Naive thymus-derived CD8-positive, alpha-beta T cell (primary cell): ENCODE data around the gene TDG. TPM values are rescaled to one million over a fixed set of nuclear protein-coding genes. Genes with fewer than 3 reads are reported as not detected.
"Not testable (repeated sequence)": the region's sequence is repeated elsewhere in the genome, so short reads cannot be mapped to it uniquely, and the experiment has no call there.

Experiments used
- ATAC-seq, 2 donors: fragments of 150-1000 bp; cut with Tn5 transposase in 1 of 2; sonication (Bioruptor Pico), chemical (Tn5 transposase) in 1 of 2; 1 replicate in 1 of 2; 2 replicates in 1 of 2; pipeline ENCODE4 v1.10.0; 2021; ENCODE audit warnings: mild to moderate bottlenecking in 2 of 2, moderate library complexity in 2 of 2
- POLR2A ChIA-PET: fragments of 350-600 bp; sonication (Branson Sonifier 250); formaldehyde crosslinking; loops from one replicate; lab custom pipeline; 2021; ENCODE audit warnings: antibody characterized with exemption; lab: Charles Lee
- DNase-seq, 10 donors: peaks; one replicate each; pipeline versions ENCODE4 v3.0.0 to v3.0.0-alpha.2; 2020 to 2022
- H3K27ac Mint-ChIP-seq, 10 donors: one replicate each; pipeline ENCODE4 v1.8.0; 2020 to 2022; ENCODE audit warnings: mild to moderate bottlenecking in 10 of 10, mixed read lengths in 10 of 10, moderate library complexity in 4 of 10, inconsistent platforms in 1 of 10
- H3K27me3 Mint-ChIP-seq, 5 donors: one replicate each; pipeline ENCODE4 v1.8.0; 2021 to 2022; ENCODE audit warnings: mixed read lengths in 5 of 5
- H3K36me3 Mint-ChIP-seq, 3 donors: one replicate each; pipeline ENCODE4 v1.8.0; 2020 to 2022; ENCODE audit warnings: mixed read lengths in 3 of 3, mild to moderate bottlenecking in 2 of 3, inconsistent platforms in 1 of 3
- H3K4me1 Mint-ChIP-seq, 4 donors: one replicate each; pipeline ENCODE4 v1.8.0; 2021 to 2022; ENCODE audit warnings: mixed read lengths in 4 of 4
- H3K4me3 Mint-ChIP-seq, 10 donors: one replicate each; pipeline ENCODE4 v1.8.0; 2020 to 2022; ENCODE audit warnings: mild to moderate bottlenecking in 10 of 10, mixed read lengths in 10 of 10, moderate library complexity in 6 of 10, inconsistent platforms in 1 of 10
- H3K9me3 Mint-ChIP-seq, 9 donors: one replicate each; pipeline ENCODE4 v1.8.0; 2020 to 2022; ENCODE audit warnings: mixed read lengths in 9 of 9, mild to moderate bottlenecking in 3 of 9, inconsistent platforms in 1 of 9, moderate library complexity in 1 of 9
- polyA plus RNA-seq, 3 donors: library from polyadenylated mRNA; unstranded; fragments of 300-500 nt; fragmentation: Illumina TruSeq; gene quantifications; one replicate each; pipeline ENCODE4 v1.2.3, GENCODE V29; 2021
- total RNA-seq, 8 experiments: library from RNA in 2 of 8; stranded (reverse) in 2 of 8; gene quantifications; one replicate each; pipeline ENCODE4 v1.2.3 and lab custom pipeline; 2021 to 2026

TDG gene
- total and polyA plus RNA-seq, 5 experiments from 2014 or later = 19.0 to 38.5 (median 21.4) TPM

GRCh38 chr12:104026841-104027599 lies 61.3 kb downstream of the TDG start:
- DNase-seq (no peak), ATAC-seq (no peak)
- Mint-ChIP-seq H3K9me3 (peaks cover 0 to 11% (median 0%) of the 10 kb centered on the region in 9 donors), H3K4me3 (no peak overlapping the region), H3K27ac (no peak overlapping the region), H3K36me3 (peaks cover 0 to 4% (median 0%) of the 10 kb centered on the region in 3 donors), H3K4me1 (no peaks in the 10 kb centered on the region), H3K27me3 (peaks cover 7 to 13% (median 8%) of the 10 kb centered on the region in 5 donors)
- POLR2A ChIA-PET = interaction anchor here (0.6 kb wide), 1 partner anchor 37 kb away, joined by 3 read pairs; no protein-coding TSS in a partner anchor

GRCh38 chr12:104030596-104030995 lies 64.9 kb downstream of the TDG start:
- H3K36me3 Mint-ChIP-seq, POLR2A ChIA-PET, H3K9me3 Mint-ChIP-seq, H3K4me3 Mint-ChIP-seq, H3K4me1 Mint-ChIP-seq, DNase-seq, H3K27ac Mint-ChIP-seq: not testable (repeated sequence)
- peak; percentile 54 to 64 for ATAC-seq
- H3K27me3 Mint-ChIP-seq = peaks cover 0 to 14% (median 10%) of the 10 kb centered on the region in 5 donors

- DNase-seq, H3K4me1 Mint-ChIP-seq: not testable (repeated sequence)
Measured at GRCh38 chr12:104036143-104036542, 70.5 kb downstream of the TDG start.

More at GRCh38 chr12:104036143-104036542, 70.5 kb downstream of the TDG start:
- ATAC-seq, POLR2A ChIA-PET, H3K27ac Mint-ChIP-seq, H3K9me3 Mint-ChIP-seq, H3K36me3 Mint-ChIP-seq, H3K27me3 Mint-ChIP-seq, H3K4me3 Mint-ChIP-seq: not testable (repeated sequence)

Other genes starting within 250 kb of the TDG start
- 1 to 10 TPM; 5.7 to 6.0 TPM for gene NT5DC3, start 124.6 kb upstream of the TDG start, total RNA-seq
- gene NT5DC3, start 124.6 kb upstream of the TDG start, polyA plus RNA-seq = under 1 TPM; 0.33 to 0.89 (median 0.89) TPM
- 100 to 1,000 TPM; 279 to 297 TPM for gene HSP90B1, start 35.5 kb upstream of the TDG start, total RNA-seq
- 100 to 1,000 TPM; 174 to 223 (median 206) TPM for gene HSP90B1, start 35.5 kb upstream of the TDG start, polyA plus RNA-seq
- not detected for gene GLT8D2, start 84.3 kb downstream of the TDG start, total RNA-seq
- not detected for gene GLT8D2, start 84.3 kb downstream of the TDG start, polyA plus RNA-seq
- 10 to 100 TPM; 14.9 to 17.1 TPM for gene HCFC2, start 98.7 kb downstream of the TDG start, total RNA-seq
- gene HCFC2, start 98.7 kb downstream of the TDG start, polyA plus RNA-seq = 1 to 10 TPM; 4.1 to 6.9 (median 6.3) TPM
- 10 to 100 TPM; 22.7 to 26.4 TPM for gene NFYB, start 172.3 kb downstream of the TDG start, total RNA-seq
- gene NFYB, start 172.3 kb downstream of the TDG start, polyA plus RNA-seq = 10 to 100 TPM; 26.0 to 38.8 (median 30.3) TPM
- gene TXNRD1, start 249.9 kb downstream of the TDG start, total RNA-seq = 100 to 1,000 TPM in 1 of 2 experiments, 10 to 100 TPM in 1; 90.8 to 102 TPM
- gene TXNRD1, start 249.9 kb downstream of the TDG start, polyA plus RNA-seq = 10 to 100 TPM; 18.7 to 29.6 (median 25.0) TPM